K562 (cell line): ENCODE data around the gene OR4C5. TPM values are rescaled to one million over a fixed set of nuclear protein-coding genes. Genes with fewer than 3 reads are reported as not detected.
"Not testable (repeated sequence)": the region's sequence is repeated elsewhere in the genome, so short reads cannot be mapped to it uniquely, and the experiment has no call there.

Source experiments
- ATAC-seq: fragments of 200-7000 bp; cut with Tn5 transposase; 3 replicates; pipeline ENCODE4 v1.9.1; 2020; ENCODE audit warnings: moderate library complexity
- BruUV-seq: library from RNA; stranded (reverse); fragments of 400-500 nt; replicated peaks from 2 replicates; lab custom pipeline; 2021; lab: Mats Ljungman, UMichigan
- CTCF ChIA-PET: fragments of 300-600 bp; formaldehyde crosslinking; extraction: SDS; loops from one replicate; lab custom pipeline; 2021; ENCODE audit warnings: low intra/inter-chr PET ratio; lab: Yijun Ruan, JAX
- POLR2A ChIA-PET: fragments of 300-600, 350-650 bp; sonication (Branson Sonifier 250); formaldehyde crosslinking; extraction: SDS; loops from one replicate; lab custom pipeline; 2021; ENCODE audit warnings: antibody characterized with exemption, inconsistent platforms; lab: Yijun Ruan, JAX
- DNase-seq, 4 experiments: peaks; one replicate each; pipeline versions ENCODE4 v3.0.0 to v3.0.0-alpha.2; 2011 to 2018; ENCODE audit warnings: low spot score in 3 of 4, mixed read lengths in 3 of 4; ENCODE audit errors: extremely low read depth in 1 of 4
- FAIRE-seq: peaks from 2 replicates; lab custom pipeline; 2011; peaks lifted over from hg19 to GRCh38; lab: Jason Lieb, UNC
- H2AFZ ChIP-seq: 2 replicates; pipeline ENCODE4 v1.6.0; 2011; ENCODE audit warnings: low read depth, low read length, control low read depth, inconsistent platforms
- H3K27ac ChIP-seq: fragments of 200-600 bp; 3 replicates; pipeline ENCODE4 v1.8.0; 2011; ENCODE audit warnings: low read depth, mild to moderate bottlenecking, control low read depth, inconsistent platforms, low read length, moderate library complexity, mixed read lengths; ENCODE audit errors: extremely low read depth
- H3K27me3 ChIP-seq, 2 experiments: fragments of 300-600 bp in 1 of 2; 2 replicates in 1 of 2; 3 replicates in 1 of 2; pipeline versions ENCODE4 v1.6.0 to v1.8.0; 2011; ENCODE audit warnings: inconsistent platforms in 2 of 2, low read length in 2 of 2, mild to moderate bottlenecking in 1 of 2, mixed read lengths in 1 of 2, moderate library complexity in 1 of 2; ENCODE audit not compliant: control insufficient read depth in 2 of 2, insufficient read depth in 2 of 2
- H3K36me3 ChIP-seq: fragments of 300-600 bp; 3 replicates; pipeline ENCODE4 v1.8.0; 2011; ENCODE audit warnings: mild to moderate bottlenecking, low read length, inconsistent platforms; ENCODE audit not compliant: control insufficient read depth, insufficient read depth
- H3K4me1 ChIP-seq, 2 experiments: fragments of 200-600 bp in 1 of 2; replicated peaks in 1 of 2; 2 replicates in 1 of 2; 3 replicates in 1 of 2; pipeline versions ENCODE4 v1.5.1 to v1.8.0; 2011; ENCODE audit warnings: inconsistent platforms in 2 of 2, low read length in 2 of 2, mild to moderate bottlenecking in 1 of 2, mixed read lengths in 1 of 2, moderate library complexity in 1 of 2; ENCODE audit not compliant: control insufficient read depth in 2 of 2, insufficient read depth in 2 of 2
- H3K4me2 ChIP-seq: 2 replicates; pipeline ENCODE4 v1.6.1; 2011; ENCODE audit warnings: low read length, control low read depth, inconsistent platforms, mixed read lengths; ENCODE audit not compliant: insufficient read depth
- H3K4me3 ChIP-seq: fragments of 200-600 bp; sonication (generic), shearing (Covaris generic); 2 replicates; pipeline ENCODE4 v1.5.1; 2016; ENCODE audit warnings: control low read depth, inconsistent platforms
- H3K79me2 ChIP-seq: fragments of 200-600 bp; 3 replicates; pipeline ENCODE4 v1.8.0; 2011; ENCODE audit warnings: low read length, inconsistent platforms; ENCODE audit not compliant: control insufficient read depth, insufficient read depth
- H3K9ac ChIP-seq, 2 experiments: 2 replicates each; pipeline versions ENCODE4 v1.6.0 to v1.6.1; 2011; ENCODE audit warnings: low read depth in 2 of 2, low read length in 2 of 2, control low read depth in 1 of 2, inconsistent platforms in 1 of 2, mild to moderate bottlenecking in 1 of 2, mixed read lengths in 1 of 2; ENCODE audit not compliant: insufficient read depth in 1 of 2
- H3K9me1 ChIP-seq: one replicate; pipeline ENCODE4 v1.6.0; 2011; ENCODE audit warnings: inconsistent platforms, mild to moderate bottlenecking, low read length, moderate library complexity; ENCODE audit not compliant: control insufficient read depth, insufficient read depth
- H3K9me3 ChIP-seq: replicated peaks from 2 replicates; pipeline ENCODE4 v1.5.1; 2011; ENCODE audit warnings: low read depth, low read length, inconsistent platforms; ENCODE audit not compliant: control insufficient read depth, insufficient read depth
- H4K20me1 ChIP-seq: replicated peaks from 2 replicates; pipeline ENCODE4 v1.6.1; 2011; ENCODE audit warnings: low read length, inconsistent platforms, mixed read lengths; ENCODE audit not compliant: control insufficient read depth, insufficient read depth
- CCNT2 ChIP-seq: IDR thresholded peaks from 2 replicates; pipeline ENCODE4 v1.6.1; 2011; ENCODE audit warnings: borderline replicate concordance, low read depth, mild to moderate bottlenecking, moderate library complexity, mixed read lengths, low read length; ENCODE audit not compliant: insufficient read length; ENCODE audit errors: extremely low read depth
- CEBPB ChIP-seq: fragments of 450-650 bp; IDR thresholded peaks from 2 replicates; pipeline ENCODE4 v1.6.1; 2016; ENCODE audit warnings: missing genetic modification characterization, missing compliant biosample characterization
- MECOM ChIP-seq: fragments of 250-450 bp; sonication (Bioruptor Pico); IDR thresholded peaks from 2 replicates; pipeline ENCODE4 v1.8.0; 2022; ENCODE audit warnings: inconsistent platforms
- SRSF9 ChIP-seq: fragments of 200-400 bp; formaldehyde crosslinking; IDR thresholded peaks from 2 replicates; pipeline ENCODE4 v1.6.1; 2017; ENCODE audit warnings: low read depth, low read length, borderline replicate concordance
- STAT5B ChIP-seq: fragments of 250-450 bp; sonication (Bioruptor Pico); IDR thresholded peaks from 2 replicates; pipeline ENCODE4 v1.8.0; 2021; ENCODE audit warnings: mild to moderate bottlenecking, inconsistent platforms
- U2AF2 ChIP-seq: fragments of 200-400 bp; formaldehyde crosslinking; optimal IDR thresholded peaks from 2 replicates; pipeline ENCODE3; 2017; ENCODE audit warnings: low read depth, mild to moderate bottlenecking, low read length
- ZKSCAN3 ChIP-seq: fragments of 250-450 bp; sonication (Bioruptor Pico); IDR thresholded peaks from 2 replicates; pipeline ENCODE4 v1.4.0; 2020
- ZNF316 ChIP-seq: fragments of 450-650 bp; IDR thresholded peaks from 2 replicates; pipeline ENCODE4 v1.6.1; 2016
- ZNF583 ChIP-seq: fragments of 250-450 bp; sonication (Bioruptor Pico); IDR thresholded peaks from 2 replicates; pipeline ENCODE4 v1.4.0; 2020
- ZNF75A ChIP-seq: fragments of 450-650 bp; formaldehyde crosslinking; IDR thresholded peaks from 2 replicates; pipeline ENCODE4 v1.4.0; 2020; ENCODE audit warnings: mild to moderate bottlenecking
- WGBS: fragments of 100-300 bp; shearing (Covaris generic); methylation state at CpG from one replicate; pipeline ENCODE4 v1.1.6; 2016; ENCODE audit warnings: low coverage, mixed read lengths; ENCODE audit not compliant: insufficient coverage; ENCODE audit errors: missing lambda C conversion rate; 5-methylcytosine and 5-hydroxymethylcytosine counted together
- in situ Hi-C: fragments of 300-500 bp; cut with MboI; formaldehyde crosslinking; loops from 4 replicates; pipeline ENCODE4 v1.15.0; 2018; ENCODE audit warnings: inconsistent platforms, mixed read lengths
- intact Hi-C: fragments of 100-400 bp; cut with micrococcal nuclease; formaldehyde crosslinking; loops from 2 replicates; pipeline ENCODE4 v1.14.2; 2022
- polyA plus RNA-seq, 8 experiments: library from polyadenylated mRNA; depleted of rRNA in 4 of 8; stranded (reverse) in 5 of 8; unstranded in 3 of 8; fragments of >200 nt; fragmentation: Nextera tagmentation in 2 of 8; fragmentation: Illumina TruSeq in 1 of 8; extraction: Ambion mirVana in 2 of 8; extraction: Trizol in 1 of 8; gene quantifications; 2 replicates each; pipeline versions ENCODE4 v1.2.1 to v1.2.3, GENCODE V29; 2011 to 2014; ENCODE audit warnings: inconsistent platforms in 1 of 8, missing spikeins in 1 of 8
- total RNA-seq, 7 experiments: library from RNA; depleted of rRNA in 6 of 7; stranded (reverse); fragments of >200 nt in 6 of 7; fragmentation: Illumina TruSeq in 2 of 7; extraction: Trizol in 2 of 7; gene quantifications; 2 replicates each; pipeline versions ENCODE4 v1.2.1 to v1.2.3, GENCODE V29; 2011 to 2021; ENCODE audit warnings: low replicate concordance in 1 of 7
- TF ChIP-seq, protein P1 (sequence below): fragments of 450-650 bp; formaldehyde crosslinking; IDR thresholded peaks from 2 replicates; pipeline ENCODE4 v1.4.0; 2020; ENCODE audit warnings: mild to moderate bottlenecking, moderate library complexity
- TF ChIP-seq, protein P2 (sequence below): sonication (generic); formaldehyde crosslinking; IDR thresholded peaks from 2 replicates; pipeline ENCODE4 v1.8.1; 2022; ENCODE audit warnings: missing genetic modification reagents

The OR4C5 gene
- total and polyA plus RNA-seq, 9 of the 15 experiments (the other 6 are each of a cell fraction or from before 2014, with no cell fraction given): not detected

DNA sequence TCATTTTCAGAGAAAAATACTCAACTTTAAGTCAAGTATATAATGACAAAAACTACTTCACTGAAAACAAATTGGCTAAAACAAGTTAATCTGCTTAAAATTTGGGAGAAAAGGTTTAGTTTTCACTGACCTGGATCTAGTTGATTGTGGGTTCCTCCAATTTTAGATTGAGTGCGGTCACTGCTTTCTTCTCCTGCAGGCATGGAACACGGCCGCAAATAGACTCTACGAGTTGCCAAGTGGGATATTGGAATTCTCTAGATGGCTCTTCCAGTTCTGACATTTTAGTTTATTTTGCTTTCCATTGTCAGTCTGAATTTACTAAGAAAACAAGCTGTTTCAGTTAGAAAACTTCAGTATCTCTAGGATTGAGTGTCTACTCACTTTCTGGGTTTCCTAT, 12.3 kb downstream of the OR4C5 start:
- Histone ChIP-seq H3K79me2 (no peaks in the 10 kb centered on the region), H3K36me3 (no peaks in the 10 kb centered on the region), H3K9ac (no peak overlapping the region), H3K9me3 (no peaks in the 10 kb centered on the region), H3K9me1 (no peaks in the 10 kb centered on the region), H2AFZ (no peak overlapping the region), H3K4me3 (no peak overlapping the region), H4K20me1 (no peaks in the 10 kb centered on the region), H3K27ac (no peak overlapping the region), H3K4me1 (no peaks in the 10 kb centered on the region), H3K27me3 (no peaks in the 10 kb centered on the region), H3K4me2 (no peak overlapping the region)
- intact Hi-C loops: no loop called here
- in situ Hi-C loops: no loop called here
- BruUV-seq: no TSS peak
- CTCF ChIA-PET: no interaction called here
- POLR2A ChIA-PET: no interaction called here
- ATAC-seq (no peak), DNase-seq (no peak), FAIRE-seq (no peak)
- no peak for TF ChIP-seq STAT5B
- TF ChIP-seq, protein P1, sequence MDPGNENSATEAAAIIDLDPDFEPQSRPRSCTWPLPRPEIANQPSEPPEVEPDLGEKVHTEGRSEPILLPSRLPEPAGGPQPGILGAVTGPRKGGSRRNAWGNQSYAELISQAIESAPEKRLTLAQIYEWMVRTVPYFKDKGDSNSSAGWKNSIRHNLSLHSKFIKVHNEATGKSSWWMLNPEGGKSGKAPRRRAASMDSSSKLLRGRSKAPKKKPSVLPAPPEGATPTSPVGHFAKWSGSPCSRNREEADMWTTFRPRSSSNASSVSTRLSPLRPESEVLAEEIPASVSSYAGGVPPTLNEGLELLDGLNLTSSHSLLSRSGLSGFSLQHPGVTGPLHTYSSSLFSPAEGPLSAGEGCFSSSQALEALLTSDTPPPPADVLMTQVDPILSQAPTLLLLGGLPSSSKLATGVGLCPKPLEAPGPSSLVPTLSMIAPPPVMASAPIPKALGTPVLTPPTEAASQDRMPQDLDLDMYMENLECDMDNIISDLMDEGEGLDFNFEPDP (CRISPR knock-in tag): no peak
- no peak for TF ChIP-seq ZNF75A (CRISPR knock-in tag)
- TF ChIP-seq CEBPB (tag): no peak
- TF ChIP-seq ZNF316: no peak
- TF ChIP-seq, protein P2, sequence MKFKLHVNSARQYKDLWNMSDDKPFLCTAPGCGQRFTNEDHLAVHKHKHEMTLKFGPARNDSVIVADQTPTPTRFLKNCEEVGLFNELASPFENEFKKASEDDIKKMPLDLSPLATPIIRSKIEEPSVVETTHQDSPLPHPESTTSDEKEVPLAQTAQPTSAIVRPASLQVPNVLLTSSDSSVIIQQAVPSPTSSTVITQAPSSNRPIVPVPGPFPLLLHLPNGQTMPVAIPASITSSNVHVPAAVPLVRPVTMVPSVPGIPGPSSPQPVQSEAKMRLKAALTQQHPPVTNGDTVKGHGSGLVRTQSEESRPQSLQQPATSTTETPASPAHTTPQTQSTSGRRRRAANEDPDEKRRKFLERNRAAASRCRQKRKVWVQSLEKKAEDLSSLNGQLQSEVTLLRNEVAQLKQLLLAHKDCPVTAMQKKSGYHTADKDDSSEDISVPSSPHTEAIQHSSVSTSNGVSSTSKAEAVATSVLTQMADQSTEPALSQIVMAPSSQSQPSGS (CRISPR knock-in tag): no peak
- TF ChIP-seq ZNF583 (CRISPR knock-in tag): no peak
- no peak for TF ChIP-seq MECOM (CRISPR knock-in tag)
- no peak for TF ChIP-seq ZKSCAN3 (CRISPR knock-in tag)
- no peak for TF ChIP-seq SRSF9
- TF ChIP-seq CCNT2: no peak
- no peak for TF ChIP-seq U2AF2
- 7% methylated on average over 4 of the region's 4 CpGs for WGBS

DNA sequence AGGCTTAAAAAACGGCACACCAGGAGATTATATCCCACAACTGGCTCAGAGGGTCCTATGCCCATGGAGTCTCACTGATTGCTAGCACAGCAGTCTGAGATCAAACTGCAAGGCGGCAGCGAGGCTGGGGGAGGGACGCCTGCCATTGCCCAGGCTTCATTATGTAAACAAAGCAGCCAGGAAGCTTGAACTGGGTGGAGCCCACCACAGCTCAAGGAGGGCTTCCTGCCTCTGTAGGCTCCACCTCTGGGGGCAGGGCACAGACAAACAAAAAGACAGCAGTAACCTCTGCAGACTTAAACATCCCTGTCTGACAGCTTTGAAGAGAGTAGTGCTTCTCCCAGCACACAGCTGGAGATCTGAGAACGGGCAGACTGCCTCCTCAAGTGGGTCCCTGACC, 20.0 kb downstream of the OR4C5 start:
- POLR2A ChIA-PET, H3K27me3 ChIP-seq, H3K4me2 ChIP-seq, ATAC-seq, H4K20me1 ChIP-seq, H3K36me3 ChIP-seq, in situ Hi-C loops, H2AFZ ChIP-seq, FAIRE-seq, BruUV-seq, H3K9ac ChIP-seq, intact Hi-C loops, H3K9me3 ChIP-seq, DNase-seq, H3K4me1 ChIP-seq, H3K9me1 ChIP-seq, H3K79me2 ChIP-seq, H3K27ac ChIP-seq, H3K4me3 ChIP-seq, CTCF ChIA-PET: not testable (repeated sequence)
- 0% methylated on average over 1 of the region's 5 CpGs for WGBS
